IgD-negative memory B cell (primary cell): Measurements from ENCODE around the gene FBXO30. TPM values are rescaled to one million over a fixed set of nuclear protein-coding genes. Genes with fewer than 3 reads are reported as not detected.

Source experiments
- H3K27ac Mint-ChIP-seq, 3 donors: one replicate each; pipeline ENCODE4 v1.8.0; 2020 to 2022; ENCODE audit warnings: mild to moderate bottlenecking in 3 of 3, mixed read lengths in 3 of 3, moderate library complexity in 1 of 3
- H3K27me3 Mint-ChIP-seq: one replicate; pipeline ENCODE4 v1.8.0; 2021; ENCODE audit warnings: mixed read lengths
- H3K36me3 Mint-ChIP-seq: one replicate; pipeline ENCODE4 v1.8.0; 2020; ENCODE audit warnings: mild to moderate bottlenecking, mixed read lengths
- H3K4me1 Mint-ChIP-seq, 3 donors: one replicate each; pipeline ENCODE4 v1.8.0; 2020 to 2022; ENCODE audit warnings: mixed read lengths in 3 of 3, mild to moderate bottlenecking in 1 of 3
- H3K4me3 Mint-ChIP-seq, 4 donors: one replicate each; pipeline ENCODE4 v1.8.0; 2020 to 2022; ENCODE audit warnings: mild to moderate bottlenecking in 4 of 4, mixed read lengths in 4 of 4, moderate library complexity in 3 of 4
- H3K9me3 Mint-ChIP-seq, 3 donors: one replicate each; pipeline ENCODE4 v1.8.0; 2020 to 2021; ENCODE audit warnings: mixed read lengths in 3 of 3, mild to moderate bottlenecking in 1 of 3
- polyA plus RNA-seq: library from polyadenylated mRNA; unstranded; fragments of 300-500 nt; fragmentation: Illumina TruSeq; gene quantifications from one replicate; pipeline ENCODE4 v1.2.3, GENCODE V29; 2021

Gene FBXO30
- polyA plus RNA-seq, 1 donor from 2014 or later, result 0.73 TPM

DNA sequence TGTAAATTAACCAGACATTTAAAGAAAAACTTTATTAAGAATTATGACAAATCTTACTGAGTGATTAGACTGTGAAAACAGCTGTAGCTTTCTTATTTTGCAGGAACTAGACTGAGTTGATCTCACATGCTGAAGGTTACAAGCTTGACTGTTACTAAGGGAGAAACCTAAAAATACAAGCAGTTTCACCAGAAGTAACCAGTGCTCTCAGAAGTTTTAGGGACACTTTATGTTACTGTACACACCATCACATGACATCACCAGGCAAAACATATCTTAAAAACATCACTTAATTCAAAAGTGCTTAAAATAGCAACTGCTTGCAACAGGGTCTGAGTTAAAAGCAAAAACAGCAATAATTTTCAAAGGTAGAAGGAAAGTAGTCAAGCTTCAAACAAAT is 5.4 kb downstream of the FBXO30 start:
- H3K9me3 Mint-ChIP-seq, result no peaks in the 10 kb centered on the region
- peaks cover 22 to 33% (median 26%) of the 10 kb centered on the region in 3 donors for H3K4me1 Mint-ChIP-seq
- H3K27ac Mint-ChIP-seq, result no peak overlapping the region
- peak overlapping the region in 1 of 4 donors; percentile 34 for H3K4me3 Mint-ChIP-seq
- H3K36me3 Mint-ChIP-seq, result peaks cover 9% of the 10 kb centered on the region
- no peaks in the 10 kb centered on the region for H3K27me3 Mint-ChIP-seq

DNA sequence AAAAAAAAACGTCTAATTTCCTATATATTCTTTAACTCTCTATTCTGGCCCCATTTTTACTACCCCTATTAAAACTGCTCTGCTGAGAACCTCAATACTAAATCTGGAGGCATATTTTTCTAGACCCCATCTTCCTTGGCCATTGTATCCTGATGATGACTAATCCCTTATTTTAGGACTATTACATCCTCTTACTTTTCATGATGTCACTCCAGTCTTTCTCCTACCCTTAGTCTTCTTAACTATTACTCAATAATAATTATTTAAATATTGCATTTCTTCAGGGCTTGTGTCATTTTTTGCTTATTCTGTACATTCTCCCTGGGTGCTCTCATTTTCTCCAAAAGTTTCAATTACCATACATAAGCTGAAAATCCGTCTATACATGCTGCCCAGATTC is 6.4 kb downstream of the FBXO30 start:
- Mint-ChIP-seq H3K27ac (no peak overlapping the region), H3K27me3 (no peaks in the 10 kb centered on the region), H3K36me3 (peaks cover 12% of the 10 kb centered on the region), H3K4me1 (peaks cover 17 to 30% (median 21%) of the 10 kb centered on the region in 3 donors), H3K9me3 (no peaks in the 10 kb centered on the region), H3K4me3 (no peak overlapping the region)

DNA sequence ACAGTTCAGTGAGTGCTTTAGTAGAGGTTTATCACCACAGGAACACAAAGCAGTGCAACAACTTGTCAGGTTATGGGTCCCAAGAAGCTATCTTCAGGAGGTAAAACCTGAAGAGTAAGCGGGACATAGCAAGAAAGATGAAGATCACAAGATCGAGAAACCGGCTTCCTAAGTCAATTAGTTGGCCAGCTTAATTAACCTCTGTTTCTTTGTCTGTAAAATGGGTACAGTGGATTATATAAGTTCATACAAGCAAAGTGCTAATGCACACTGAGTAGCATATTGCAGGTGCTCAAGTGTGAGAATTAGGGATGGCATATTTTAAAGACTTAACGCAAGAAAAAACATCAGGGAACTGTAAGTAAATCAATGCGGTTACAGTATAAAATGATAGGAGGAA is 12.5 kb downstream of the FBXO30 start:
- peaks cover 23% of the 10 kb centered on the region for H3K36me3 Mint-ChIP-seq
- no peaks in the 10 kb centered on the region for H3K27me3 Mint-ChIP-seq
- no peak overlapping the region for H3K27ac Mint-ChIP-seq
- H3K4me3 Mint-ChIP-seq, result no peak overlapping the region
- H3K9me3 Mint-ChIP-seq, result no peaks in the 10 kb centered on the region
- peaks cover 2 to 8% (median 8%) of the 10 kb centered on the region in 3 donors for H3K4me1 Mint-ChIP-seq

DNA sequence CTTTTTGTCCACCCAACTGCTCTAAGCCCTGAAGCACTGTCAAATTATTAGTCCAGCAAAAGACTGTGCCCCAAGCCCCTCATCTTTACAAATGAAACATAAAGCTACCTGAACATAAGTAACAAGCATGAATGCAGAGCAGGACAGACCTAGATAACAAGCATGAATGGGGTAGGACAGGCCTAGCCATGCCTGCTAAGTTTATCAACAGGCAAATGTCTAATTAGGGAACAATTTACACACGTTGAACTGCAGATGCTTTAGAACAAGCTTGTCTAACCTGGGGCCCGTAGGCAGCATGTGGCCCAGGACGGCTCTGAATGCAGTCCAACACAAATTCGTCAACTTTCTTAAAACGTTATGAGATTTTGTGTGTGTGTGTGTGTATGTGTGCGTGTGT is 13.6 kb downstream of the FBXO30 start:
- Mint-ChIP-seq H3K36me3 (peaks cover 22% of the 10 kb centered on the region), H3K4me3 (no peak overlapping the region), H3K27me3 (no peaks in the 10 kb centered on the region), H3K9me3 (no peaks in the 10 kb centered on the region), H3K27ac (no peak overlapping the region), H3K4me1 (peaks cover 2 to 7% (median 5%) of the 10 kb centered on the region in 3 donors)

DNA sequence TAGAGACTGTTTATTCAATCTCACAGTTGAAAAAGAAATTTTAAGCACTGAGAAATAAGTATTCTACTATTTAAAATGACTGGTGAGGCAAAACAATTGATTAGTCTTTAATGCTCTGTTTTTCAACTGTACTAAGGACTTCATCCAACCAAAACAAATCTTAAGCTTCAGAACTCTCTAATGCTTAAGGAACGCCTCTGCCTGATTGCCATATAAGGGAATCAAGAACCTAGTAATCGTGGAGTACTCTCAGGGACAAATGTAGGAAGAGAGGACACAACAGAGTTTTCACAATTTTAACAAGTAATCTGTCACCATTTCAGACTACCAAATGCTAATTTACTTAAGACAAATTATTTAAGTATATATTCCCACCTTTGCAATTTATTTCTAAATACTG is 16.1 kb downstream of the FBXO30 start:
- Mint-ChIP-seq H3K36me3 (peaks cover 15% of the 10 kb centered on the region), H3K4me1 (peaks cover 2 to 7% (median 5%) of the 10 kb centered on the region in 3 donors), H3K27ac (no peak overlapping the region), H3K4me3 (no peak overlapping the region), H3K9me3 (no peaks in the 10 kb centered on the region), H3K27me3 (no peaks in the 10 kb centered on the region)

DNA sequence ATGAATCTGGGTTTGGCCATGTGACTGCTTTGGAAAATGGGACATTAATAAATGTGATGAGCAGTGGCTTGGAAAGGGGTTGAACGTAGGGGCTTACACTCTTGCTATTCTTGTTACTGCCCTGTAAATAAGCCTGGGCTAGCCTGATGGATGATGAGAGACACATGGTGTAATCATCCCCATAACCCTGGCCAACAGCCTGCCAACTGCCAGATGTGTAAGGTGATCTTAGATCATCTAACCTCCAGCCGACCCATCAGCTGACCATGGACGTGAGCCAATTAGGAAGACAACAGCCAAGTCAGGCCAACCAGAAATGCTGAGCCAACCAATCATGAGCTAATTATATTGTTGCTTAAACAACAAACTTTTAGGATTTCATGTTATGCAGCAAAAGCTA is 25.2 kb downstream of the FBXO30 start:
- no peak overlapping the region for H3K27ac Mint-ChIP-seq
- peaks cover 12% of the 10 kb centered on the region for H3K36me3 Mint-ChIP-seq
- H3K4me1 Mint-ChIP-seq, result peaks cover 0 to 2% (median 0%) of the 10 kb centered on the region in 3 donors
- H3K9me3 Mint-ChIP-seq, result peaks cover 6 to 9% (median 7%) of the 10 kb centered on the region in 3 donors
- no peaks in the 10 kb centered on the region for H3K27me3 Mint-ChIP-seq
- no peak overlapping the region for H3K4me3 Mint-ChIP-seq

DNA sequence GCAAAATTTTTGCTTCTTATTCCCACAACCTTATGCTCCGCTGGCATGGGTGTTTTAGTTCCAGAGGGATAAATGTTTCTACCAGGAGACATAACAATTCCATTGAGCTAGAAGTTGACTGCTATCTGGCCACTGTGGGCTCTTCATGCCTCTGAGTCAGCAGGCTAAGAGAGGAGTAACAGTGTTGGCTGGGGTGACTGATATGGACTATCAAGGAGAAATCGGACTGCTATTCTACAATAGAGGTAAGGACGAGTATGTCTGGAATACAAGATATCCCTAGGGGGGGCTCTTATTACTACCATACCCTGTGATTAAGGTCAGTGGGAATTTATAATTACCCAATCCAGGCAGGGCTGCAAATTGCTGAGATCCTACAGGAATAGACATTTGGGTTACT is 26.9 kb downstream of the FBXO30 start:
- Mint-ChIP-seq H3K4me3 (no peak overlapping the region), H3K9me3 (peaks cover 7 to 12% (median 9%) of the 10 kb centered on the region in 3 donors), H3K27me3 (no peaks in the 10 kb centered on the region), H3K4me1 (peaks cover 0 to 2% (median 0%) of the 10 kb centered on the region in 3 donors), H3K27ac (no peak overlapping the region), H3K36me3 (peaks cover 17% of the 10 kb centered on the region)

DNA sequence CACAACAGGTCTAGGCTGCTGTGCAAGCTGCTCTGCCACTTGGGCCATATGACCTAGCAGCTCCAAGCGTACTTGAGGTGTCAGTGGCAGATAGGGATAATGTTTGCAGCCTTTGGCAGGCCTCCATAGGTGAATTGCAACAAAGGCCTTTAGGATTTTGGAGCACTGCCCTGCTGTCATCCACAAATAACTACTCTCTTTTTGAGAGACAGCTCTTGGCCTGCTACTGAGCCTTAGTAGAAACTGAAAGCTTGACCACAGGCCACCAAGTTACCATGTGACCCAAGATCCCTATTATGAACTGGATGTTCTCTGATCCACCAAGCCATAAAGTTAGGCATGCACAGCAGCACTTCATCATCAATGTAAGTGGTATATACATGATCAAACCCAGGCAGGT is 29.9 kb downstream of the FBXO30 start:
- Mint-ChIP-seq H3K9me3 (peaks cover 2 to 6% (median 6%) of the 10 kb centered on the region in 3 donors), H3K4me1 (no peaks in the 10 kb centered on the region), H3K27me3 (no peaks in the 10 kb centered on the region), H3K27ac (no peak overlapping the region), H3K4me3 (no peak overlapping the region), H3K36me3 (peaks cover 11% of the 10 kb centered on the region)

DNA sequence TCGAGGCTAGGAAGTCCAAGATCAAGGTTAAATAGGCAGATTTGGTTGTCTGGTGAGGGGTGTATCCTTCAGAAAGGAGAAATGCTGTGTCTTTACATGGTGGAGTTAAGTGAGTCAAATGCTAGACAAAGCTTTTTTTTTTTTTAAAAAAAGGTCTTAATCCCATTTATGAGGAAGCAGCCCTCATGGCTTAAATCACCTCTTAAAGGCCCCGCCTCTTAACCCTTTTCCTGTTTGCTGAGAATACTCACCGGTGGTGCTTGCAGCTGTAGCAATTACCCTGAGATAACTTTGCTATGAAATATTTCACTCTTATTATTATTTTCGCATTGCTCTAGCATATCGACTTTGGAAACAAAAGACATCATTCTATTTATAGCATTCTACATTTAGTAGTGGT is 30.8 kb downstream of the FBXO30 start:
- peaks cover 2 to 6% (median 6%) of the 10 kb centered on the region in 3 donors for H3K9me3 Mint-ChIP-seq
- H3K4me1 Mint-ChIP-seq, result no peaks in the 10 kb centered on the region
- peaks cover 6% of the 10 kb centered on the region for H3K36me3 Mint-ChIP-seq
- no peak overlapping the region for H3K4me3 Mint-ChIP-seq
- no peaks in the 10 kb centered on the region for H3K27me3 Mint-ChIP-seq
- H3K27ac Mint-ChIP-seq, result no peak overlapping the region

DNA sequence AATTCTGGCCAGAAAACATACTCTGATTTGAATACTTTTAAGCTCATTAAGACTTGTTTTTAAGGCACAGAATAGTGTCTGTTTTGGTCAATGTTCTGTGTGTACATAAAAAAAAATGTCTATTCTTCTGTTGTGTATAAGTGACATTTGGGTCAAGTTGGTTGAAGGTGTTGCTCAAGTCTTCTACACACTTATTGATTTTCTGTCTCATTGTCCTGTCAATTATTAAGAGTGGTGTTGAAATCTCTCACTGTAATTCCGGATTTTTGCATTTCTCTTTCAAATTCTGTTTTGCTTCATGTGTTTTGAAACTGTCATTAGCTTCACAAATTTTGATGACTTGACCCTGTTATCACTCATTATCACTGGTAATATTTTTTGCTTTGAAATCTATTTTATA is 41.7 kb downstream of the FBXO30 start:
- Mint-ChIP-seq H3K27ac (no peak overlapping the region), H3K9me3 (peaks cover 0 to 3% (median 2%) of the 10 kb centered on the region in 3 donors), H3K36me3 (no peaks in the 10 kb centered on the region), H3K4me1 (no peaks in the 10 kb centered on the region), H3K4me3 (no peak overlapping the region), H3K27me3 (no peaks in the 10 kb centered on the region)

DNA sequence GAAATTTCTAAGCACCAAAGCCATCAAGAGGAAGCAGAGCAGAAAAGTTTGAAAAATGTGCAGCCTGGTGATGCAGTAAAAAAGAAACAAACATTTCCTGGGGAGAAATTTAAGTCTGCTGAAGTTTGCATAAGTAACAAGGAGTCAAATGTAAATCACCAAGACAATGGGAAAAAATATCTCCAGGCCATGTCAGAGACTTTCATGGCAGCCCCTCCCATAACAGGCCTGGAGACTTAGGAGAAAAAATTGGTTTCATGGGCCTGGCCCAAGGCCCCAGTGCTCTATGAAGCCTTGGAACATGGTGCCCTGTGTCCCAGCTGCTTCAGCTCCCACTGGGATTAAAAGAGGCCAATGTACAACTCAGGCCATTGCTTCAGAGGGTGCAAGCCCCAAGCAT is 49.1 kb downstream of the FBXO30 start:
- Mint-ChIP-seq H3K36me3 (no peaks in the 10 kb centered on the region), H3K27ac (no peak overlapping the region), H3K27me3 (no peaks in the 10 kb centered on the region), H3K9me3 (peaks cover 0 to 8% (median 2%) of the 10 kb centered on the region in 3 donors), H3K4me1 (peaks cover 0 to 3% (median 0%) of the 10 kb centered on the region in 3 donors), H3K4me3 (no peak overlapping the region)

DNA sequence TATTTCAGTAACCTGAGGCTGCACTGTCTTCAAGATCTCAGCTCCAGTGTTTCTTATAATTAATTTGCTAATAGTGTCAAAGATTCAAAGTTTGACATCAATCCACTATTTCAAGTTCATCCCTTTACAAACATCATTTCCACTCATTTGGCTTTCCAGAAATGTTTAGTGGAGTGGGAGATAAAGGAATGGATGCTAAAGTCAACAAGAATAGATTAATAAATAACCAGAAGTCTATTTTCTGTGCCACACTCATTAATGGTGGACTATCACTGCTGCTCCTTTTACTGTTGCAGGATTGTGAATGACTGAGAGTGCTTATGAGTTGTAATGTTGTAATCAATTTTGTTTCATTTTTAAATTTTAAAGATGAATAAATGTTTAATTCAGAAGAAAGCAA is 50.9 kb downstream of the FBXO30 start:
- H3K27ac Mint-ChIP-seq, result no peak overlapping the region
- H3K4me1 Mint-ChIP-seq, result peaks cover 0 to 3% (median 0%) of the 10 kb centered on the region in 3 donors
- no peak overlapping the region for H3K4me3 Mint-ChIP-seq
- no peaks in the 10 kb centered on the region for H3K36me3 Mint-ChIP-seq
- no peaks in the 10 kb centered on the region for H3K27me3 Mint-ChIP-seq
- H3K9me3 Mint-ChIP-seq, result peaks cover 0 to 8% (median 0%) of the 10 kb centered on the region in 3 donors

DNA sequence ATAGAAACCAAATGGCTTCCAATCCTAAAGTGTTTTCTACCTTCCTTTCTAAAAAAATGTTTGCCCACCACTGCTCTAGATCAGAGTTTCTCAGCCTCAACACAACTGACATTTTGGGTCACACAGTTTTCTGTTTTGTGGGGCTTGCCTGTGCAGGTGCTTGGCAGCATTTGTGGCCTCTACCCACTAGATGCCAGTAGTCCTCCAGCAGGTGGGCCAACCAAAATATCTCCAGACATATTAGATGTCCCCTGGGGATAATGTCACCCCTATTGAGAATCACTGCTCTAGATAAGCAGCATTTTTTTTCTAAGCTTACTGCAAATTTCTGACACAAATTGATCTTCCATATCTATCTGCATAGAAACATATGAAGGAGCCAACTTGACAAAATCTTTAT is 53.0 kb downstream of the FBXO30 start:
- Mint-ChIP-seq H3K4me3 (no peak overlapping the region), H3K36me3 (no peaks in the 10 kb centered on the region), H3K4me1 (peaks cover 0 to 3% (median 0%) of the 10 kb centered on the region in 3 donors)

DNA sequence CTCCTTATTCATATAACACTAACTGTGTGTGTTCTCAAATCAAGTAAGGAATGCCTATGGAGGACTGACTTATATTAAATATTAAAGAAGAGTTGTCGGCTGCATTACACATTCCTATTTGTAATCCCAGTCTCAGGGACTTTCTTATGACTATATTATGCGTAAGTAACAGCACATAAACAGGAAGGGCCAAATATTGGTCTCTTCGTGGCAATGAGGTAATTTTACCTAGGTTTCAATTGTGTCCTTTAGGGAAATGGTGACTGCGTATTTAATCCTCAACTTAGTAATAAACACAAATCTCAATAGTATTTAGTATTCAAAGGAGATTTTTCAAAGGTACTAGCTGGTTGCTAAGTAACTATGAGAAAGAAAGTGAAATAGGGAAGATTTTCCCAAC is 56.5 kb downstream of the FBXO30 start:
- Mint-ChIP-seq H3K9me3 (no peaks in the 10 kb centered on the region), H3K36me3 (no peaks in the 10 kb centered on the region), H3K4me3 (no peak overlapping the region), H3K4me1 (peaks cover 0 to 3% (median 0%) of the 10 kb centered on the region in 3 donors), H3K27ac (no peak overlapping the region), H3K27me3 (no peaks in the 10 kb centered on the region)

More for the DNA sequence above, 53.0 kb downstream of the FBXO30 start:
- Mint-ChIP-seq H3K27ac (no peak overlapping the region), H3K27me3 (no peaks in the 10 kb centered on the region), H3K9me3 (peaks cover 0 to 8% (median 0%) of the 10 kb centered on the region in 3 donors)

DNA sequence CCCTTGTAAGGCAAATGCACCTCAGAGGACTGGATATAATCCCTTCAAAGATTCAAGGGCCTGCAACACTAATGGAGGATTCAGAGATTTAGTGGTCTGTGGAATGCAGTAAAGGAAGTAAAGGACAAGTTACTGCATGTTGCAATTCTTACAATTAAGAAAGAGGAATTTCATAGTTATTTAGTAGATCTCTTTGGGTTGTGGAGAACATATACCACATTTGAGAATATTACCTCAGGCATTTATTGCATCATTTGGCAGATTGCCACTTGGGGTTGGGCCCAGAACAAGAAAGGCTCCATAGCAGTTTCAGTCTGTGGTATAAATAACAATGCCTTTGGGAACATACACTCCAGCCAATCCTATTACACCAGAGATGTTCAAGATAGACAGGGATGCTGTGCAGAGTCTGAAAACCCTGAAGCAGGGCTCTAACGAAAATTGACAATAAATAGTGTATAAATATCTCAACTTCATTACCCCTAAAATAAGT is 58.4 kb downstream of the FBXO30 start:
- Mint-ChIP-seq H3K27ac (no peak overlapping the region), H3K9me3 (no peaks in the 10 kb centered on the region), H3K4me3 (no peak overlapping the region), H3K36me3 (no peaks in the 10 kb centered on the region), H3K27me3 (no peaks in the 10 kb centered on the region), H3K4me1 (no peaks in the 10 kb centered on the region)

DNA sequence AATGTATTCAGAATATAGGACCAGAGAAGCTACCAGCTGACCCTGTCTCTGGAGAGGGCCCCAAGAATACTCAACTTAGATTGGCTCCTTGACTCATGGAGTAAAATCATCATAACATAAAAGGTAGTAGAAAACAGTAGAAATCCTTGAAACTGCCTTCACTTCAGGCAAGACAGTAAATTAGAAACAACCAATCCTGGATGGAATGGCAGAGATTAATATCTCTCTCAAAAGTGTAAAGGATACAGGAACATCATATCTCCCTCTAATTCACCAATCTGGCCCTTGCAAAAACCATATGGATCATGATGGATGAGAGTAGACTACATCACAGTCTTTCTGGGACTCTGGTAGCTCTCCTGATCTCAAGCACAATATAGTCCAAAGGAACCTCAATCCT is 58.9 kb downstream of the FBXO30 start:
- H3K9me3 Mint-ChIP-seq, result no peaks in the 10 kb centered on the region
- no peak overlapping the region for H3K27ac Mint-ChIP-seq
- H3K4me3 Mint-ChIP-seq, result no peak overlapping the region
- no peaks in the 10 kb centered on the region for H3K36me3 Mint-ChIP-seq
- no peaks in the 10 kb centered on the region for H3K27me3 Mint-ChIP-seq
- no peaks in the 10 kb centered on the region for H3K4me1 Mint-ChIP-seq
